ENCODE data around the gene ARHGAP44. TPM values are rescaled to one million over a fixed set of nuclear protein-coding genes. Genes with fewer than 3 reads are reported as not detected.

Gene ARHGAP44
- total and polyA plus RNA-seq, 12 donors = 4.0 to 10.6 (median 8.4) TPM

DNA sequence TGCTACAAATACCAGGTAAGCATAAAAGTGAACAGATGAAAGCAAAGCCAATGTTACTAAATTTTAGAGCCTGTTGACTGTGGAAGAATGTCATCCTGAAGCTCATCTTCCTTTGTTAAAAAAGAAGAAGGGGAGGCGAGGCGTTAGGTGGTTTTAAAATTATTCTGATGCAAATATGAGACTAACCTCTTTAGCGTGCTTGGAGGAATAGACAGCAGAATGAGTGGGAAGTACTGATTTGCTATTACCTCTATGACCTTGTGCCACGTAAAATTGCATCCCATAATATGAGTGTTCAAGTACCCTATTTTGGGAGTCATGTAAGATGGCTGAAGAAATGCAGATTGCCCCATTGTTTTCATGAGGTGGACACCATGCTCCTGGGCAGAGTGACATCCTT, 132.8 kb downstream of the ARHGAP44 start:
- H3K4me3 ChIP-seq = no peak overlapping the region
- intact Hi-C loops (cut with DNase I) = loop anchor here in 2 of 10 donors (10.0 kb wide), 2 partner anchors 63 to 83 kb away; no protein-coding TSS in a partner anchor
- DNase-seq (no peak), ATAC-seq (no peak)
- WGBS, 2 donors = 81 to 82% methylated on average over 4 of the region's 4 CpGs
- H3K27ac ChIP-seq = no peak overlapping the region
- H3K9me3 ChIP-seq = no peaks in the 10 kb centered on the region
- no peaks in the 10 kb centered on the region for H3K27me3 ChIP-seq
- peaks cover 0 to 26% (median 0%) of the 10 kb centered on the region in 9 donors for H3K36me3 ChIP-seq
- H3K4me1 ChIP-seq = peaks cover 0 to 4% (median 0%) of the 10 kb centered on the region in 9 donors
- TF ChIP-seq CTCF (IDR thresholded peaks at IDR 0.05) = no peak

- Histone ChIP-seq H3K4me3 (no peak overlapping the region), H3K9me3 (no peaks in the 10 kb centered on the region), H3K36me3 (peaks cover 0 to 15% (median 0%) of the 10 kb centered on the region in 9 donors), H3K27ac (no peak overlapping the region), H3K4me1 (peaks cover 0 to 24% (median 8%) of the 10 kb centered on the region in 9 donors), H3K27me3 (no peaks in the 10 kb centered on the region)
- intact Hi-C loops (cut with DNase I) = loop anchor here in 4 of 10 donors (5.0 to 10.0 kb wide), 3 partner anchors 60 to 80 kb away; no protein-coding TSS in a partner anchor
- ATAC-seq (no peak), DNase-seq (no peak)
- no peak for TF ChIP-seq CTCF (IDR thresholded peaks at IDR 0.05)
- 95 to 98% methylated on average over 2 of the region's 2 CpGs for WGBS, 2 donors
Measured at GRCh38 chr17:12924614-12925013, 135.3 kb downstream of the ARHGAP44 start.

DNA sequence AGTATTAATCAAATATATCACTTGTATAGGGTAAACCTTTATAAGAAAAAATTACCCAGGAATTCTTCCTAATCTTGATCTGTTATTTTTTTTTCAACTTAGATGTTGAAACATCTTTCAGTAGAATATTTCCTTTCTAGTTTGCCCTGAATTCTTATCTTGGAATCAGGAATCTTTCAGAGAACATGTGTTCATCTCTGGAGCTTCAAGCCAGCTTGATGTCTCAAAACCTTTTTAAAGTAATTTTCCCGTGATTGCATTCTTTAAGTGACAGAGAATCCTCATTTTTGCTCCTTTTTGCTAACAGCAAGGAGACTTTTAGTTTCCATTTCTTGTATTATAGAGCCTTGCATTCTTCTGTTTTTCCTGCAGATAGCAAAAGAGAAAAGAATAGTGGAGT, 137.7 kb downstream of the ARHGAP44 start:
- WGBS, 2 donors = 44 to 59% methylated on average over 1 of the region's 1 CpG
- Histone ChIP-seq H3K4me1 (peaks cover 0 to 24% (median 8%) of the 10 kb centered on the region in 9 donors), H3K27me3 (no peaks in the 10 kb centered on the region), H3K36me3 (peaks cover 0 to 11% (median 0%) of the 10 kb centered on the region in 9 donors), H3K27ac (peak overlapping the region in 8 of 10 donors; percentile 27 to 64 (median 57)), H3K4me3 (no peak overlapping the region), H3K9me3 (no peaks in the 10 kb centered on the region)
- intact Hi-C loops (cut with DNase I) = loop anchor here in 4 of 10 donors (5.0 to 10.0 kb wide), 3 partner anchors 58 to 78 kb away; no protein-coding TSS in a partner anchor
- DNase-seq = no peak
- TF ChIP-seq CTCF (IDR thresholded peaks at IDR 0.05) = no peak
- no peak for ATAC-seq

- H3K36me3 ChIP-seq = peaks cover 0 to 6% (median 0%) of the 10 kb centered on the region in 9 donors
- H3K4me3 ChIP-seq = no peak overlapping the region
- H3K27ac ChIP-seq = peak overlapping the region; percentile 7 to 64 (median 57)
- H3K4me1 ChIP-seq = peaks cover 0 to 24% (median 8%) of the 10 kb centered on the region in 9 donors
- DNase-seq (peak; percentile 19 to 47), ATAC-seq (peak in 7 of 8 donors; percentile 61 to 86 (median 75))
- TF ChIP-seq CTCF (IDR thresholded peaks at IDR 0.05) = no peak
- no peaks in the 10 kb centered on the region for H3K27me3 ChIP-seq
- intact Hi-C loops (cut with DNase I) = loop anchor here in 4 of 10 donors (5.0 to 10.0 kb wide), 3 partner anchors 57 to 77 kb away; no protein-coding TSS in a partner anchor
- no peaks in the 10 kb centered on the region for H3K9me3 ChIP-seq
- 33 to 41% methylated on average over 5 of the region's 5 CpGs for WGBS, 2 donors
Measured at GRCh38 chr17:12927541-12928425, 138.5 kb downstream of the ARHGAP44 start.

Data from heart right ventricle (tissue), 16 donors.